CD4-positive, alpha-beta T cell treated with Interleukin-15 for 1 hour (primary cell): ENCODE results near the gene RTN4RL1.

ENCODE experiments used
- DNase-seq: peaks from one replicate; pipeline ENCODE4 v3.0.0-alpha.2; 2020

The RTN4RL1 gene

GRCh38 chr17:2044263-2044894 lies 19.2 kb upstream of the RTN4RL1 start:
- DNase-seq: no peak

GRCh38 chr17:2043785-2044184 lies 18.7 kb upstream of the RTN4RL1 start:
- DNase-seq: no peak

GRCh38 chr17:2042933-2043332 lies 17.8 kb upstream of the RTN4RL1 start:
- no peak for DNase-seq

- no peak for DNase-seq
Measured at GRCh38 chr17:2042390-2042847, 17.3 kb upstream of the RTN4RL1 start.

- DNase-seq: peak; percentile 96
Measured at GRCh38 chr17:2041561-2042389, 16.6 kb upstream of the RTN4RL1 start, which contains the start of gene OVCA2. Gene OVCA2 (plus strand): TSS chr17:2042022. CDS start chr17:2042048, 26 bp downstream.

- DNase-seq: no peak
Measured at GRCh38 chr17:2040942-2041560, 15.9 kb upstream of the RTN4RL1 start.

- no peak for DNase-seq
Measured at GRCh38 chr17:2040219-2040827, 15.2 kb upstream of the RTN4RL1 start.

- DNase-seq: no peak
Measured at GRCh38 chr17:2037155-2037554, 12.0 kb upstream of the RTN4RL1 start.

- no peak for DNase-seq
Measured at GRCh38 chr17:2035541-2036488, 10.7 kb upstream of the RTN4RL1 start.

GRCh38 chr17:2034806-2035540 lies 9.8 kb upstream of the RTN4RL1 start:
- no peak for DNase-seq

GRCh38 chr17:2034157-2034556 lies 9.0 kb upstream of the RTN4RL1 start:
- no peak for DNase-seq

- no peak for DNase-seq
Measured at GRCh38 chr17:2033153-2033552, 8.0 kb upstream of the RTN4RL1 start.

- peak; percentile 67 for DNase-seq
Measured at GRCh38 chr17:2030779-2031163, 5.6 kb upstream of the RTN4RL1 start.

GRCh38 chr17:2029911-2030778 lies 5.0 kb upstream of the RTN4RL1 start, which contains the start of gene DPH1:
Gene DPH1 (plus strand): TSS chr17:2030153. CDS start chr17:2030170, 17 bp downstream.
- DNase-seq: peak; percentile 84

GRCh38 chr17:2028737-2029136 lies 3.6 kb upstream of the RTN4RL1 start:
- no peak for DNase-seq

GRCh38 chr17:2028234-2028614 lies 3.1 kb upstream of the RTN4RL1 start:
- DNase-seq: no peak

- no peak for DNase-seq
Measured at GRCh38 chr17:2027528-2028233, 2.5 kb upstream of the RTN4RL1 start.

- DNase-seq: no peak
Measured at GRCh38 chr17:2025622-2026309, 632 bp upstream of the RTN4RL1 start.
